ENCODE data around the gene MMADHC.
"Not testable (repeated sequence)": the region's sequence is repeated elsewhere in the genome, so short reads cannot be mapped to it uniquely, and the experiment has no call there.

Gene MMADHC

GRCh38 chr2:149568138-149568537 is 19.4 kb downstream of the MMADHC start:
- FAIRE-seq (no peak), DNase-seq (ENCODE audit: insufficient read length, low spot score) (no peak)
- no peak for TF ChIP-seq CTCF (IDR thresholded peaks at IDR 0.05; ENCODE audit: insufficient read depth, missing control alignments)

GRCh38 chr2:149566652-149567051 is 20.9 kb downstream of the MMADHC start:
- TF ChIP-seq CTCF (IDR thresholded peaks at IDR 0.05; ENCODE audit: insufficient read depth, missing control alignments) = no peak
- DNase-seq (ENCODE audit: insufficient read length, low spot score) = no peak
- no peak for FAIRE-seq

- FAIRE-seq; DNase-seq (ENCODE audit: insufficient read length, low spot score): not testable (repeated sequence)
These were observed 21.9 kb downstream of the MMADHC start for GRCh38 chr2:149565625-149566024.

- no peak for TF ChIP-seq CTCF (IDR thresholded peaks at IDR 0.05; ENCODE audit: insufficient read depth, missing control alignments)
- DNase-seq (ENCODE audit: insufficient read length, low spot score) = no peak
- FAIRE-seq = no peak
These were observed 22.6 kb downstream of the MMADHC start for GRCh38 chr2:149564983-149565382.

GRCh38 chr2:149564097-149564496 is 23.5 kb downstream of the MMADHC start:
- FAIRE-seq (no peak), DNase-seq (ENCODE audit: insufficient read length, low spot score) (no peak)
- no peak for TF ChIP-seq CTCF (IDR thresholded peaks at IDR 0.05; ENCODE audit: insufficient read depth, missing control alignments)

- DNase-seq (ENCODE audit: insufficient read length, low spot score) = no peak
- no peak for TF ChIP-seq CTCF (IDR thresholded peaks at IDR 0.05; ENCODE audit: insufficient read depth, missing control alignments)
- FAIRE-seq = no peak
These were observed 25.3 kb downstream of the MMADHC start for GRCh38 chr2:149562324-149562723.

GRCh38 chr2:149561309-149561926 is 26.2 kb downstream of the MMADHC start:
- no peak for DNase-seq (ENCODE audit: insufficient read length, low spot score)
- peak; percentile 87 for TF ChIP-seq CTCF (IDR thresholded peaks at IDR 0.05; ENCODE audit: insufficient read depth, missing control alignments)
- FAIRE-seq = peak; percentile 6
